Endothelial cell of umbilical vein (primary cell): Measurements from ENCODE around the gene CTSD. TPM values are rescaled to one million over a fixed set of nuclear protein-coding genes. Genes with fewer than 3 reads are reported as not detected.

ENCODE experiments used
- BruUV-seq: library from RNA; stranded (reverse); fragments of 400-500 nt; replicated peaks from 2 replicates; lab custom pipeline; 2021; lab: Mats Ljungman, UMichigan
- CTCF ChIA-PET: fragments of 300-600, 350-600 bp; sonication (Branson Sonifier 250); formaldehyde crosslinking; loops from one replicate; lab custom pipeline; 2021; ENCODE audit warnings: antibody characterized with exemption, inconsistent platforms; lab: Charles Lee
- POLR2A ChIA-PET: fragments of 300-600, 350-600 bp; sonication (Branson Sonifier 250); formaldehyde crosslinking; loops from one replicate; lab custom pipeline; 2021; ENCODE audit warnings: antibody characterized with exemption, inconsistent platforms; lab: Charles Lee
- DNase-seq: peaks from one replicate; pipeline ENCODE4 v3.0.0-alpha.2; 2011; ENCODE audit warnings: low read depth, low spot score
- FAIRE-seq: peaks from 2 replicates; lab custom pipeline; 2011; peaks lifted over from hg19 to GRCh38; lab: Jason Lieb, UNC
- H2AFZ ChIP-seq: 2 replicates; pipeline ENCODE4 v1.6.0; 2012; ENCODE audit warnings: low read depth, low read length, control low read depth, inconsistent platforms
- H3K27ac ChIP-seq: 2 replicates; pipeline ENCODE4 v1.5.1; 2011; ENCODE audit warnings: low read depth, mild to moderate bottlenecking, control low read depth, low read length, moderate library complexity; ENCODE audit not compliant: insufficient read depth
- H3K27me3 ChIP-seq, 2 experiments: 2 replicates each; pipeline versions ENCODE4 v1.6.0 to v1.6.1; 2011; ENCODE audit warnings: low read length in 2 of 2, mixed read lengths in 1 of 2; ENCODE audit not compliant: control insufficient read depth in 2 of 2, insufficient read depth in 2 of 2
- H3K36me3 ChIP-seq, 2 experiments: 2 replicates in 1 of 2; 3 replicates in 1 of 2; pipeline ENCODE4 v1.5.1; 2011; ENCODE audit warnings: low read length in 2 of 2, mild to moderate bottlenecking in 1 of 2, moderate library complexity in 1 of 2; ENCODE audit not compliant: control insufficient read depth in 2 of 2, insufficient read depth in 2 of 2; ENCODE audit errors: extremely low read depth in 1 of 2
- H3K4me1 ChIP-seq: 3 replicates; pipeline ENCODE4 v1.5.1; 2011; ENCODE audit warnings: mild to moderate bottlenecking, low read length; ENCODE audit not compliant: control insufficient read depth, insufficient read depth; ENCODE audit errors: extremely low read depth
- H3K4me2 ChIP-seq: 2 replicates; pipeline ENCODE4 v1.6.1; 2011; ENCODE audit warnings: low read length, control low read depth, mixed read lengths; ENCODE audit not compliant: insufficient read depth
- H3K4me3 ChIP-seq, 3 experiments: fragments of 200-600 bp in 1 of 3; sonication (generic), shearing (Covaris generic) in 1 of 3; replicated peaks in 1 of 3; 2 replicates each; pipeline ENCODE4 v1.5.1; 2011 to 2016; ENCODE audit warnings: control low read depth in 3 of 3, low read length in 3 of 3, mild to moderate bottlenecking in 2 of 3, inconsistent platforms in 1 of 3, low read depth in 1 of 3, moderate library complexity in 1 of 3; ENCODE audit not compliant: insufficient read depth in 1 of 3
- H3K79me2 ChIP-seq: 2 replicates; pipeline ENCODE4 v1.6.0; 2012; ENCODE audit warnings: low read length, inconsistent platforms; ENCODE audit not compliant: control insufficient read depth, insufficient read depth
- H3K9ac ChIP-seq: replicated peaks from 2 replicates; pipeline ENCODE3; 2011; ENCODE audit warnings: low read length, control low read depth; ENCODE audit not compliant: insufficient read depth; ENCODE audit errors: extremely low read depth
- H3K9me1 ChIP-seq: replicated peaks from 3 replicates; pipeline ENCODE4 v1.6.0; 2011; ENCODE audit warnings: mild to moderate bottlenecking, low read length; ENCODE audit not compliant: control insufficient read depth, insufficient read depth; ENCODE audit errors: extremely low read depth
- H3K9me3 ChIP-seq: replicated peaks from 2 replicates; pipeline ENCODE4 v1.5.1; 2012; ENCODE audit warnings: low read length, inconsistent platforms; ENCODE audit not compliant: control insufficient read depth, insufficient read depth
- H4K20me1 ChIP-seq: replicated peaks from 2 replicates; pipeline ENCODE3; 2011; ENCODE audit warnings: mild to moderate bottlenecking, low read length; ENCODE audit not compliant: control insufficient read depth, insufficient read depth; ENCODE audit errors: extremely low read depth
- EZH2 ChIP-seq: IDR thresholded peaks from 2 replicates; pipeline ENCODE4 v1.6.1; 2012; ENCODE audit warnings: borderline replicate concordance, low read depth, mild to moderate bottlenecking, moderate library complexity, low read length, inconsistent platforms; ENCODE audit not compliant: severe bottlenecking
- FOS ChIP-seq: IDR thresholded peaks from 2 replicates; pipeline ENCODE4 v1.6.1; 2011; ENCODE audit warnings: mild to moderate bottlenecking, low read length, moderate library complexity, borderline replicate concordance; ENCODE audit not compliant: insufficient read depth
- GATA2 ChIP-seq: IDR thresholded peaks from 2 replicates; pipeline ENCODE4 v1.7.0; 2011; ENCODE audit warnings: low read depth, mild to moderate bottlenecking, moderate library complexity, mixed read lengths, low read length; ENCODE audit not compliant: insufficient read length, insufficient read depth
- JUN ChIP-seq: IDR thresholded peaks from 2 replicates; pipeline ENCODE4 v1.6.1; 2011; ENCODE audit warnings: borderline replicate concordance, low read depth; ENCODE audit not compliant: insufficient read length, insufficient read depth
- MYC ChIP-seq: IDR thresholded peaks from one replicate; pipeline ENCODE4 v1.6.1; 2011; ENCODE audit warnings: mild to moderate bottlenecking, low read depth, low read length
- POLR2A ChIP-seq: IDR thresholded peaks from 2 replicates; pipeline ENCODE4 v1.6.1; 2012; ENCODE audit warnings: low read depth, mild to moderate bottlenecking, control low read depth, low read length
- POLR2AphosphoS5 ChIP-seq: IDR thresholded peaks from 2 replicates; pipeline ENCODE4 v1.6.1; 2012; ENCODE audit warnings: low read depth, mild to moderate bottlenecking, control low read depth, low read length, moderate library complexity; ENCODE audit not compliant: insufficient read depth
- dilution Hi-C: fragments of 300-500 bp; cut with MboI; formaldehyde crosslinking; loops from one replicate; pipeline ENCODE4 v1.15.0; 2019; ENCODE audit warnings: low sequenced_read_pairs; ENCODE audit not compliant: extremely low pct_ligation_motif_present
- intact Hi-C: fragments of 100-400 bp; cut with micrococcal nuclease; formaldehyde crosslinking; loops from one replicate; pipeline ENCODE4 v1.10.0; 2022
- polyA plus RNA-seq, 4 experiments: library from polyadenylated mRNA; depleted of rRNA in 3 of 4; stranded (reverse) in 3 of 4; unstranded in 1 of 4; fragments of >200 nt; gene quantifications; 2 replicates each; pipeline versions ENCODE4 v1.2.1 to v1.2.3, GENCODE V29; 2011 to 2012; ENCODE audit warnings: missing spikeins in 1 of 4
- total RNA-seq: library from RNA; stranded (reverse); gene quantifications from 2 replicates; pipeline ENCODE4 v1.2.3, GENCODE V29; 2021
- TF ChIP-seq, protein P1 (sequence below): IDR thresholded peaks from 2 replicates; pipeline ENCODE4 v1.6.1; 2011; ENCODE audit not compliant: insufficient read depth, insufficient read length
- TF ChIP-seq, protein P2 (sequence below), 2 donors: IDR thresholded peaks; 1 replicate in 1 of 2; 2 replicates in 1 of 2; pipeline ENCODE4 v1.5.1; 2011; ENCODE audit warnings: low read length in 2 of 2, mild to moderate bottlenecking in 2 of 2, moderate library complexity in 2 of 2, control low read depth in 1 of 2, inconsistent platforms in 1 of 2, low read depth in 1 of 2; ENCODE audit not compliant: insufficient read depth in 1 of 2; ENCODE audit errors: extremely low read depth in 1 of 2

The CTSD gene
- total and polyA plus RNA-seq, 2 donors (not counting 3 experiments of a cell fraction or from before 2014, with no cell fraction given) = 215 to 248 TPM

DNA sequence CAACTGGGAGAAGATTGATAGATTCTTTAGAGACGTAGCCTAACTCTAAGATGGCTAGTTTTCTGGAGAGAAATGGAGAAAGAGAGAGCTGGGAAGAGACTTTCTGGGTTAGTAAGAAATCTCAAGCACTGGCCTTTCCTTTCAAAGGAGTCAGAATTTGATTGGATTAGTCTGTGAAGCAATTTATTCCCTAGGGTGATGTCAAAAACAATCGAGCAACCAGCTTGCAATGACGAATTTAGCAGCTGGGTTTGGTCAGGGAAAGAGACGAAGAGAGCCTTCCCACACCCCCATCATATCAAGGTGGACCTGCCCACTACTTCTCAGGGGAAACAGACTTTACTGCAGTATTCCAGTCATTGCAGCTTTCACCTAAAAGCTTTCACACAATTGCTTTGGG is 56.0 kb downstream of the CTSD start:
- FAIRE-seq (no peak), DNase-seq (no peak)
- Histone ChIP-seq H3K79me2 (no peaks in the 10 kb centered on the region), H2AFZ (no peak overlapping the region), H3K4me3 (no peak overlapping the region), H3K27ac (no peak overlapping the region), H3K36me3 (no peaks in the 10 kb centered on the region), H3K9me3 (no peaks in the 10 kb centered on the region), H3K27me3 (no peaks in the 10 kb centered on the region), H3K9ac (no peak overlapping the region), H3K4me2 (no peak overlapping the region), H4K20me1 (no peaks in the 10 kb centered on the region), H3K4me1 (no peaks in the 10 kb centered on the region), H3K9me1 (no peaks in the 10 kb centered on the region)
- ChIA-PET POLR2A (no interaction called here), CTCF (interaction anchor here (1.0 to 2.1 kb wide), 2 partner anchors 14 to 55 kb away, joined by 3 to 9 read pairs; no protein-coding TSS in a partner anchor)
- intact Hi-C loops (no loop called here), dilution Hi-C loops (no loop called here)
- no TSS peak for BruUV-seq
- TF ChIP-seq POLR2AphosphoS5 = no peak
- TF ChIP-seq GATA2 = no peak
- TF ChIP-seq POLR2A = no peak
- TF ChIP-seq, protein P1, sequence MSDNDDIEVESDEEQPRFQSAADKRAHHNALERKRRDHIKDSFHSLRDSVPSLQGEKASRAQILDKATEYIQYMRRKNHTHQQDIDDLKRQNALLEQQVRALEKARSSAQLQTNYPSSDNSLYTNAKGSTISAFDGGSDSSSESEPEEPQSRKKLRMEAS = no peak
- no peak for TF ChIP-seq MYC
- TF ChIP-seq FOS = no peak
- TF ChIP-seq, protein P2, sequence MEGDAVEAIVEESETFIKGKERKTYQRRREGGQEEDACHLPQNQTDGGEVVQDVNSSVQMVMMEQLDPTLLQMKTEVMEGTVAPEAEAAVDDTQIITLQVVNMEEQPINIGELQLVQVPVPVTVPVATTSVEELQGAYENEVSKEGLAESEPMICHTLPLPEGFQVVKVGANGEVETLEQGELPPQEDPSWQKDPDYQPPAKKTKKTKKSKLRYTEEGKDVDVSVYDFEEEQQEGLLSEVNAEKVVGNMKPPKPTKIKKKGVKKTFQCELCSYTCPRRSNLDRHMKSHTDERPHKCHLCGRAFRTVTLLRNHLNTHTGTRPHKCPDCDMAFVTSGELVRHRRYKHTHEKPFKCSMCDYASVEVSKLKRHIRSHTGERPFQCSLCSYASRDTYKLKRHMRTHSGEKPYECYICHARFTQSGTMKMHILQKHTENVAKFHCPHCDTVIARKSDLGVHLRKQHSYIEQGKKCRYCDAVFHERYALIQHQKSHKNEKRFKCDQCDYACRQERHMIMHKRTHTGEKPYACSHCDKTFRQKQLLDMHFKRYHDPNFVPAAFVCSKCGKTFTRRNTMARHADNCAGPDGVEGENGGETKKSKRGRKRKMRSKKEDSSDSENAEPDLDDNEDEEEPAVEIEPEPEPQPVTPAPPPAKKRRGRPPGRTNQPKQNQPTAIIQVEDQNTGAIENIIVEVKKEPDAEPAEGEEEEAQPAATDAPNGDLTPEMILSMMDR (IDR thresholded peaks at IDR 0.05; ENCODE audit: extremely low read depth in 1 of 2, insufficient read depth in 1 of 2, low read depth in 1 of 2, low read length in 2 of 2) = no peak
- TF ChIP-seq EZH2 = no peak
- TF ChIP-seq JUN = no peak
